SK-N-SH (cell line): ENCODE results near the gene LMF1.

Experiments used
- CHD2 ChIP-seq: fragments of 150-350 bp; IDR thresholded peaks from 2 replicates; pipeline ENCODE4 v1.6.1; 2018; ENCODE audit warnings: low read length; ENCODE audit not compliant: partially characterized antibody
- CTCF ChIP-seq: fragments of 200-600 bp; sonication (generic); IDR thresholded peaks from 2 replicates; pipeline ENCODE4 v1.6.1; 2017; ENCODE audit warnings: antibody characterized with exemption, mild to moderate bottlenecking, moderate library complexity
- PBX3 ChIP-seq: IDR thresholded peaks from 2 replicates; pipeline ENCODE4; 2012
- RAD21 ChIP-seq: IDR thresholded peaks from 2 replicates; pipeline ENCODE4 v1.6.1; 2012; ENCODE audit warnings: mild to moderate bottlenecking, low read length
- RCOR1 ChIP-seq: fragments of 150-350 bp; IDR thresholded peaks from 2 replicates; pipeline ENCODE4 v1.6.1; 2017; ENCODE audit warnings: antibody characterized with exemption, low read length
- REST ChIP-seq: IDR thresholded peaks from 2 replicates; pipeline ENCODE4 v1.6.1; 2012; ENCODE audit warnings: mild to moderate bottlenecking, low read depth, low read length, moderate library complexity
- USF2 ChIP-seq: fragments of 150-350 bp; IDR thresholded peaks from 2 replicates; pipeline ENCODE4 v1.6.1; 2017; ENCODE audit warnings: antibody characterized with exemption, low read length, low read depth, borderline replicate concordance

- TF ChIP-seq RAD21 (no peak), CTCF (no peak), CHD2 (no peak), REST (no peak), PBX3 (no peak), RCOR1 (no peak), USF2 (no peak)
These were observed 48.7 kb upstream of the LMF1 start for GRCh38 chr16:1019231-1020090.
